ENCODE results near the gene CEBPE.

CEBPE gene

DNA sequence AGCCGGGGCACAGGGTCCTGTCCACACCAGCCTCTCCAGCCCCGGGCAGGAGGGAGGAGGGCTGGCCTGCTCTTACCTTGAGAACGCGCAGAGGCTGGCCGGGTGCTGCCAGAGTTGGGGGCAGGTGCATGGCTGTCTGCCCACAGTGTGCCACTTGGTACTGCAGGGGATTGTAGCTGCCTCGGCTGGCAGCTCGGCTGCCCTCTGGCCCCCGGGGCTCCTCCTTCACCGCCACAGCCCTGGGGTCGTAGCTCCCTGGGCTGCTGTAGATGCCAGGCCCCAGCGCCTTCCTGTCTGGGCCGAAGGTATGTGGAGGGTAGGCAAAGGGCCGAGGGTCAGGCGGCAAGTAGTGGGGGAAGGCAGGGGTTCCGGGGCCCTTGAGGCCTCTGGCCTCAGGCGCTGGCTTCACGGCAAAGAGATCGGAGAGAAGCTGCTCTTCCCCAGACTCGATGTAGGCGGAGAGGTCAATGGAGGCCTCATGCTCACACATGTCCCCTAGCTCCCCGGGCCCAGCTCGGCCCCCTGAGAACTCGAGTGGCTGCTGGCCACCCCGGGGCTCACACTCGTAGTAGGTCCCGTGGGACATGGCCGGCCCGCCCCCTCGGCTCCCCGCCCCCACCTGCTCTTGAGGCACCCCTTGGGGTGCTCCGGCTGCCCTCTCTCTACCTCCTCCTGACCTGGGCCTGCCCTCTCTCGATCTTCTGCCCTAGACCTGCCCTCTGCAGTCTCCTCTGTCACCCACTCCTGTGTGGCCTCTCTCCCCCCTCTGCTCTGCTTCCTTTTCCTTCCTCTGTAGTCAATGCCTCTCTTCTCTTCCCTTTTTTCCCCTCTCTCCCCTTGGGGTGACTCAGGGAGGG lies at the start of gene CEBPE:
Gene CEBPE (minus strand): TSS at position 750 of the 857 bp plus-strand sequence. CDS start 164 bp downstream, at position 586.
- DNase-seq = no peak

DNA sequence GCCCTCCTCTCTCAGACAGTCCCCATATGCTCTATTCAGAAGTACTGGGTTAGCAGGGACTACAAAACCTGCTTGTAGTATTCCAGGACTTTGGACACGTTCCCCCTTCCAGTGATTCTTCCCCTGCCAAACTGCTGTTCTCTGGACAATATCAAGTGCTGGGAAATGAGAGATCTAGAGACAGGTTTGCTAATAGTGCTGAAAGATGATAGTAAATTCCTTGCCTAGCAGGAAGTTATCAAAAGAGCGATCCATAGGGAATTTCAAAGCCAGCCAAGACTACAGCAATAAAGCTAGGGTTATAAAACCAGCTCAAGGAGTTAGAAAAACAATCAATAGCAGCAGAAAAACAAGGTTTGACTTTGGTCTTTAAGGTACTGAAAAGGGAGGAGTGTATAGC lies 49.2 kb upstream of the CEBPE start:
- no peak for DNase-seq

DNA sequence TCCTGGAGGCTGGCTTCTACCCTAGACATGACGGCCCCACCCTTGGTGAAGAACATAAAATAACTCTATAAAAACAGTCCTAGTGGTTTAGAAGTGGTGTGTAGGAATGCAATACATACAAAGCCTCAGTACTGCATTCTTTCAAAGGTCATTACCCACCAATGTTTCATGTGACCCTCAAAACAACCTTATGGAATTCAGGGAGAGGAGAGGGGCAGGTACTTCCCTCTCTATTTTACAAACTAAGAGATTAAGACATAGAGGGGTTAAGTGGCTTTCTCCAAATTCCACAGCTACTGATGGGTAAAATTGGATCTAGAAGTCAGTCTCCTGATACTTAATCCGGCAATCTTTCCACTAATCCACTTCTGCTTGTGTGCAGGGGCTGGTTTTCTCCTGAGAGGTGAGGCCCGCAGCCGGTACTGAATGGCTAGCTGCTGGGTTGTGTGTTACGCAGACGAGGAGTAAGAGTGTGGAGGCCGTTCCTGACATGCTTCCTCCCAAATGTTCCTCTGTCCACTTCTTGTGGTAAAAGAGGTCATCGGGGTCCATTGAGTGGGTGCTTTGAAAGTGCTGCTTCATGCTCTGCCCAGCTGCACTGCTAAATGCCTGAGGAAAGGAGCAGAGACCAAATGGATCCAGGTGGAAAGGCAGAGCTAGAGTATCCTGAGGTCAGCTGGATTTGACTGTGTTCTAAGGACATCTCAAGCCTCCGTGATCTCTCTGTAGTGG lies 48.2 kb upstream of the CEBPE start:
- no peak for DNase-seq

DNA sequence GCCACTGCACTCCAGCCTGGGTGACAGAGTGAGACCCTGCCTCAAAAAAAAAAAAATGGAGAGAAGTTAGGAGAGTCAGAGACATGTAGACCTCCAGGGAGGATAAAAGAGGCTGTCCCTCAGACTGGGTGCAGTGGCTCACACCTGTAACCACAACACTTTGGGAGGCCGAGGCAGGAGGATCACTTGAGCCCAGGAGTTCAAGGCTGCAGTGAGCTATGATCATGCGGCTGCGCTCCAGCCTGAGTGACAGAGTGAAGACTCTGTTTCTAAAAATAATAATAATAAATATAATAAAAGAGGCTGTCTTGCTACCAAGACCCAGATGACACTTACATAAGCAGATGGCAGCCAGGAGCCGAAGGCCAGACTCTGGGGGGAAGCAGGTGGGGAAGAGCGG lies 45.9 kb upstream of the CEBPE start:
- DNase-seq = no peak

DNA sequence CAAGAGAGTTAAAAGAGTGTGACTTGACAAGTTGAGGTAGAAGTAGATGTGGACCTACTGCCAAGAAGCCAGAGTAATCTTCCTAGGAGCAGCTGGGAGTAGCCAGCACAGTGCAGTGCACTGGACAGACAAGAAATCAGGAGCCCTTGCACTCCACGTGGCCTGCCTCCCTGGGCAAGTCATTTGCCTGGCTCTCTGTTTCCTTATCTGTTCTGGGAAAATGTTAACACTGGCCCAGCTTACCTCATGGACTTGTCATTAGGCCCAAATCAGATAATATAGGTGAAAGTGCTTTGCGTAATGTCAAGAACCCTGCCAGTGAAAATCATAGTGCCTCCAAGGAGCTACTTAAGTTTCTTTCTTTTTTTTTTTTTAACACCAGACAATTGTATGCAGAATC lies 45.2 kb upstream of the CEBPE start:
- no peak for DNase-seq

DNA sequence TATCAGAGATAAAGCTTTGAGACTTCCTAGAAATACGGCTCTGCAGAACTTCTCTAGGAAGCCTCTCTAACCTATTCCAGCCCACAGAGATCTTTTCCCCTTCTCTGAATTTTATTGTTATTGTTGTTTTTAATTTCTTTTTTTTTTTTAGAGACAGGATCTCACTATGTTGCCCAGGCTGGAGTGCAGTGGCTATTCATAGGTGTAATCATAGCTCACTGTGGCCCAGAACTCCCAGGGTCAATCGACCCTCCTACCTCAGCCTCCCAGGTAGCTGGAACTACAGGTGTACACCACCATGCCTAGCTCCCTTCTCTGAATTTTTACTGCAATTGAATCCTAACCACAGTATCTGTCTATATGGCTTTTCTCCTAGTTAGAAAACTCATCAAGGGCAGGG lies 44.8 kb upstream of the CEBPE start:
- no peak for DNase-seq

DNA sequence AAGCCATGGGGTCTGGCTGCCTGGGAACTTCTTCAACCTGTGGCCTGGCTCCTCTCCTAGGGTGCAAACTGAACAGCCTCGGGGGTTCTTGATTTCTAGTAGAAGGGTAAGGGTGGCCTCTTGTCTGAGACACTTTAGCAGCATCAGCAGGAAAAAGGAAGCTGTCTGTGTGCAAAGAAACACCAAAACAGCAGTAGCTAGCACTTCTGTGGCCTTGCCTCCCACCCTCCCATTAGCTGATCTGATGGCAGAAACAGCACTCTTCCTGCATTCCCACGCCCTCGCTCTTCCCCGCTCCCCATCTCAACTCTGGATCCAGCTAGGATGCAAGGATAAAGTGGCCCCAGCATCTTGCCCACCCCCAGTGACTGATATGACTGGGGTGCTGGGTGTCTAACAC lies 43.7 kb upstream of the CEBPE start:
- DNase-seq = no peak

DNA sequence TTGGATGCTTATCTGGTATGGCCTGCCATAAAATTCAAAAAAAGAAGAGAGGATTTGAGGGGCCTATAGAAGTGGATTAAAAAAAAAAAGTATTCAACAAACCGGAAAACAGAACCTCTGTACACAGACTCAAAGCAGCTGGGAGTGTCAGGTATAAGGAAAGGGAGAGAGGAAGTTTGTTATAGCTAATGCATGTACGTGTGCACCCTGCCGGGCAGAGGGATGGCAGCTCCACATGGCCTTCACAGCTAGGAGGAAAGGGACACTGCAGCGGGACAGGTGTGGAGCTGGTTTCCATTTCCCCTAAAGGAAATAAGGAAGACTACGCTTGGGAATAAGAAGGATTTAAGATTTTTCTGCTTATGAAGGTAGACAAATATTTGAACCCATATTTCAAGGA lies 43.0 kb upstream of the CEBPE start:
- DNase-seq = no peak

DNA sequence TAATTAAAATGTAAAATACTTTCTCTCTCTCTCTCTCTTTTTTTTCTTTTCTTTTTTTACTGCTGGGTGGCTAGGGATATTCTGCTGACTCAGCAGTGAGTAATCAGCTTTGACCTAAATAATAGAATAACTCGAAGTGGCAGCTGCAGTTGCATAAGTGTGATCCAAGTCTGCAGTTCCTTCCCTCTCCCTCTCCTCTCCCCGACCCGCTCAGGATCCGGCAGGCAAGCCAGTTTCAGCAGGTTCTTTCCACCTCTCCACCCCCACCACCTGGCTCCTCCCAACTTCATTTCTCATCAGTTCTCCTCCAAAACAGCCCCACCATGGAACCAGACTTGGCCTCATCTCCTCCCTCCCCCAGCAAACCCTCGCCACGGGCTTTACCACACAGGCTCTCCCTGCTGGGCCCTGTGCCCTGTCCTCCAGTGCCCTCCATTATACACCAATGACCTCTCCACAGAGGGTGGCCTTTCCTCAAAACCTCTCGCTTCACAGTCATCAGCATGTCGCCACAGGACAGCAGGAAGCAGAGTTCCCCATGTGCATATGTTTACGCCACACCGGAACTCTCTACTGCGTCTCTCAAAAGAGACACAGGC lies 42.0 kb upstream of the CEBPE start:
- no peak for DNase-seq

DNA sequence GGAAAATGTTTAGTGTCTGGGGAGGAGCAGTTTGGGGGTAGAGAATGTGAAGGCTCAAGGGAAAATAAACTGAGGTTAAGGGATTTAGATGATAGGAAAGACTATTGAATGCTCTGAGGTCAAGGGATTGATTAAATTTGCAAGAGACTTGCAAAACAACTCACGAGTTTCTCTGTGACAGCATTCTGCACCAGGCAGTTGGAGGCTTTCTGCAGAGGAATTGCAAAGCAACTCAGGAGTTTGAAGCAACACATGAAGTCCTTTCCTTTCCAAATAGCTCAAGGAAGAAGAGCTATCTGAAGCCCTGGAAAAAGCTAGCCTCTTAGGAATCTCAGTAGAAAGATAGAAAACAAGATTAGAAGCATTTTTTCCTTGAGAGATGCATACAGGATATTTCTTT lies 40.5 kb upstream of the CEBPE start:
- no peak for DNase-seq

DNA sequence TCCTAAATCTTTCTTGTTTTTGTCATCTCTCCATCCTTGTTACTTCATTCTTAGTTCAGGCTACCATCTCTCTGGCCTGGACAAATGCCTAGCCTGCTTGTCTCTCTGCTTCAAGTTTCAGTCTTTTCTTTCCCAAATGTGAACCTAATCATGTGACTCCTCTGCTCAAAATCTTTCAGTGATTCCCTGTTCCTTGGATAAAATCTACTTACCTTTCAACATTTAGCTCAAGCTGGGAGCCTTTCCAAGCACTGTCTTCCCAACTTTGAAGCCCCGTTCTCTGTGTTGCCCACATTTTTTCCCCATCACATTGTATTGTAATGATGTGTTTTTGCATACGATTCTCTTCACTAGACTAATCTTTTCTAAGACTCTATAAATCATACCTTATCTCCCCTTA lies 39.7 kb upstream of the CEBPE start:
- no peak for DNase-seq

DNA sequence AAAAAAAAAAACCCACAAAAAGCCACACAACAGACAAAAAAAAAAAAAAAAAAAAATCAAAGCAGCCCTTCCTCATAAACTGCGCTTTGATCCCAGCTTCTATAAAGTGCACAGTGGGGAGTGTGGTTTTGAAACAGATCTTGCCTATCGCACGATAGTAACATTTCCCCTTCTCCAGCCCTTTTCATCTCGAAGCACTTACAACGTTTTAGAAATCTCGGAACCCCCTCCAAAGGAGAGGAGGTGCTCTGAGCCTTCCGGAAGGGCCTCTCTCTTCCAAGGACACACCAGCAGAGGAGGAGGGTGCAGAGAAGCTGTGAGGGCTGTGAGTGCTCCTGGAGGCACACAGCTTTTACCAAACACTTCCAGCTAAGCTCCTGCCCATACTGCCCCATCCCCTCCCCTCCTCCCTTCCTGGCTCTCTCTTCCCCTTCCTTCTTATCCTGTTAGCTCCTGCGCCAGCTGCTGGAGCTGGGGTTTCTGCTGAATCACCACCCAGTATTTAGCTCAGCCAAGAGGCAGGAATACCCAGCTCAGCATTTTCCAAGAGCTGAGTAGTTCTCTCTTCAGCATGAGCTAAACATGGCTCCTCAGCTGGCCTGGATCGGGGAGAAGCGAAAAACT lies 36.0 kb upstream of the CEBPE start:
- no peak for DNase-seq

DNA sequence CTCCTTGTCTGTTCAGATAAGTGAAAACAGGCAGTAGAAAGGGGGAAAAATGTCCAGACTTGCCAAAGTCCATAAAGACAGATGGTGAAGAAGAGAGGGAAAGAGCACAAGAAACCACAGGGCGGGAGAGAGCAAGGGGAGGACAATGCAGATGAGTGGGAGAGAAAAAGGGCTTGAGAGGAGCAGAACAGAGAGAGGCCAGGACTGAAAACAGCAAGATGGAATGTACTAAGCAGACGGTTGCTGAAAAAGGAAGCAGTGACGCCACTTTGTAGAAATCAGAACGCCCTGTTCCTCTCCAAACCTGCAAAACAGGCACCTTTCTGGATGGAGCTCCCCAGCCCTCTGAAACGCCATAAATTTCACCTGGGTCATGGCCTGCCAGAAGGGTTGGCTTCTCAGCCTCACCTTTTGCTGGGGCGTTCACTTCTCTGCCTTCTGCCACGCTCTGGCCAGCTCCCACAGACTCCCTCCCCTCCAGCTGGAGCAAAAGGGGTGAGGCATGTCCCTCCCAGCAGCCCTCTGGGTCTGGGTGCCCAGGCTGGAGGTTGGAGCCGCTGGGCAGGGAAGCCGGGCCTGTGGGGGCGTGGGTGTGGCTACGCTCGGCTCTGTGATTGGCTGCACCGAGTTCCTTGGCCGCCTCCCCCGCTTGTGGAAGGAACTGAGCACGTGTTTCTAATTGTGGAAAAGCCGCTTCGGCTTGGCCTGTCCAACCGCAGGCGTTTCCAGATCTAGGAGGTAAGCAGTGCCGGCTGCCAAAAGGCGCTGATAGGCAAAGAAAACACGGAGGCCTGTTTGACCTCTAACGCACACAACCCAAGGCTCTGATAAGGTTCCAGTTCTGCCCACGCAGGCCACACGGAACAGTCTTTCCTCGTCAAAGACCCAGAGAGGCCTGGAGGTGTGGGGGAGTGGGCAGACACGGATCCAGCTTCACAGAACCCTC lies 35.1 kb upstream of the CEBPE start:
- DNase-seq = no peak

DNA sequence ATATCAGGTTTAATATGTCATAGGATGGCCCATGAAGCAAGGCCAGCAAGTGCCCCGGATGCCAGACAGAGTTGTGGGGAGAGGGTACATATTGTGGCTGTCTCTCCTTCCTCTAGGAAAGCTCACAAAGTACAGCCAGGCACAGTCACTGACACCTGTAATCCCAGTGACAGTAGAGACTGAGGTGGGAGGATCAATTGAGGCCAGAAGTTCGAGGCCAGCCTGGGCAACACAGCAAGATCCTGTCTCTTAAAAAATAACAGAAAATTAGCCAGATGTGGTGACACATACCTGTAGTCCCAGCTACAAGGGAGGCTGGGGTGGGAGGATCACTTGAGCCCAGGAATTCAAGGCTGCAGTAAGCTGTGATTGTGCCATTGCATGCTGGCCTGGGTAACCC lies 32.3 kb upstream of the CEBPE start:
- DNase-seq = no peak

DNA sequence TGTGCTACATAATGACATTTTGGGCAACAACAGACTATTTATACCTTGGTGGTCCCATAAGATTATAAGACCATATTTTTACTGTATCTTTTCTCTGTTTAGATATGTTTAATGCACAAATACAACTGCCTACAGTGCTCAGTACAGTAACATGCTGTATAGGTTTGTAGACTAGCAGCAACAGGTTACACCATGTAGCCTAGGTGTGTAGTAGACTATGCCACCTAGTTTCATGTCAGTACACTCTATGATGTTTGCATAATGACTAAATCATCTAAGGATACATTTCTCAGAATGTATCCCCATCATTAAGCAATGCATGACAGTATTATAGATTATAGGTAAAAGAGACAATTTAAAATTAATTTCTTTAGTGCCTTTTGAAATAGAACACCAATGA lies 30.7 kb upstream of the CEBPE start:
- DNase-seq = no peak

DNA sequence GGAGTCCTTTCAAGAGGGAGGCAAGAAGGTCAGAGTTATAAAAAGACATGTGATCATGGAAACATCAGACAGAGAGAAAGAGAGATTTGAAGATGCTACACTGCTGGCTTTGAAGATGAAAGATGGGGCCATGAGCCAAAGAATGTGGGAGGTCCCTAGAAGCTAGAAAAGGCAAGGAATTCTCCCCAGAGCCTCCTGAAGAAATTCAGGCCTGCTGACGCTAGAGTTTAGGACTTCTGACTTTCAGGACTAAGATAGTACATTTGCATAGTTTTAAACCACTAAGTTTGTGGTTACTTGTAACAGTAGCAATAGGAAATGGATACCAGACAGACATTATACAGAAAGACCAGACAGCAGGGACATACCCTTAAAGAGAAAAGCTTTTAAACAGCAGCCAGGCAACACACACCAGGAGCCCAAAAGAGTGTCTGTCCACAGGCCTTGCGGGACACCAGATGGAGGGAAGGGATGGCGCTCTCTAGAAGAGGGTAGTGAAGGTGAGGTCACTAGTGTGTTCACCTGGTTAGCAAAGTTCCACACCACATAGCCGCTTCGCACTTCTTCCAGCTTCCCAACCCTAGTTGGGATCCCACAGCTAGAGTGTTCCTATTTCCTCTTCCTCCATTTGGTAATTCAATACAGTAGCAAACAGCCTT lies 29.7 kb upstream of the CEBPE start:
- DNase-seq = no peak

DNA sequence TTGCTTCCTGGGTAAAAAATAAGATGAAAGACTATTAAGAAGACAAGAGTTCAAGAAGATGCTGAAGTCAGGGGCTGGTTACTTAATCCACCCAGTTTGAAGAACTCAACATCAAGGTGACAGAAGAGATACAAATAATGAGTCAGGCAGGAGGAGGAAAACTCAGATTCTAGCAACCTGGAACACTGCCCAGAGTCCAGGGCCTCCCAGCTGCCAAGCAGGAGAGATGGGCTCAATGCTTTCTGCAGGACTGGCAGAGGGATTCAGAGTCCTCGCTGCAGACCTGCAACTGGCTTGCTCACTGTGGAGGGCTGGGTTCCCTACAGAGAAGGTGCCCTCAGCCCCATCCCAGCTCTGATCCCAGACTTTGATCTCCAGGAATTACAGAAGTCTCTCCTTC lies 28.6 kb upstream of the CEBPE start:
- DNase-seq = no peak

DNA sequence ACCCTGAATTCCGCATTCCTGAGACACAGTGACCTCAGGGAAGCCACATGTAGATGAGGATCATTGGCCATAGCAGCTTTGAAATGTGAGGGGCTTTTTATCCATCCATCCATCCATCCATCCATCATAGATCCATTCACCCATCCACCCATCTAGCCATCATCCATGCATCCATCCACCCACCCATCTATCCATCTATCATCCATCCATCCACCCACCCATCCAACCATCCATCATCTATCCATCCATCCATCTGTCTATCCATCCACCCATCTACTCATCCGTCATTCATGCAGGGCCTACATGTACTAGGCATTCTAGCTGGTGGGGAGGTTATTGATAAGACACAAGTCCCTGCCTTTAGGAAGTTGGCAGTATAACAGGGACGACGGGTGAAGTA lies 27.9 kb upstream of the CEBPE start:
- DNase-seq = no peak

DNA sequence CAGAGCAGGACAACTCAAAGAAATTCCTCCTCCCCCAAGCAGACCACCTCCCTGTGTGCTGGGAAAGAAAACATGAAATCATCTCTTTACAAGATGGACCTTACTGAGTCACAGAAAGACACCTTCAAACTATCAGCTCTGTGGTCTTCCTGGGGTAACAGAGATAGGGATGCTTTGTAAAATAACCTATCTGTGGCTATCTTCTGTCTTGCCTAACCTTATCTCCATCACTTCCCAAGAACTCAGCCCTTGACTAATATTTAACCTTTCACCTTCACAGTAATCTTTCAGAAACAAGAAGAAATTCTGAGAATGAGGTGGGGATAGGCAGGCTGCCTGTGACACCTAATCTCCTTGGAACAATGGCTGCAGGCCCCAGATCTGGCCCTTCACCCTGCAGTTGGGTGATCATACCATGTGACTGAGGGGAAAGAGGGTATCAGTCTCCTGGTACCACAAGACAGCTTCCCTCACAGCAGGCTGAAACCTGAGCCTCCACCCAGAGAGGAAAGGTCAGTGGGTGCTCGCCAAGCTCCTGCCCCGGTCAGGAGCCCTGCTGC lies 27.4 kb upstream of the CEBPE start:
- no peak for DNase-seq

DNA sequence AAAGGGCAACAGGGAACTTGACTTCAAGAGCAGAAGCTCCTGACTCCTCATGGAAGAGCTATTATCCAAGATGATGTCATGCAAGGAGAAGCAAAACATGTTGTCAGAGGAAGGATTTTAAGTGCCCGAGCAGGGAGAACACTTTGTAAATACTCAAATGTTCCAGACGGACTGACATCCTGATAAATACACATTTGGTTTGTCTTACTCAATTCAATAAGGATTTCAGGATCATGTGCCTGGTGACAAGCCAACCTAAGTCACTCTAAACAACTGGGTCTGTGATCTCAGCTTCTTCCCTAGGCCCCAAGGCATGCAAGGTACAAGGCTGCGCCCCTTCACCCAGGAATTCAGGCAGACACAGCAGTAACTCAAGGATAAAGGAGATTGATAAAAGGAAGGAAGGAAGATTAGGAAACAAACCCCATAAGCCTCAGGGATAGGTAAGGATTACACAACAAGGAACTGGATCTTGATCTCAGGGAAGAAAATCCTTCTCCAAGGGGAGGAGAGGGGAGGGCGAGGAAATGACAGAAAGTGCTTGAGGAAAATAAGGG lies 26.8 kb upstream of the CEBPE start:
- DNase-seq = no peak

DNA sequence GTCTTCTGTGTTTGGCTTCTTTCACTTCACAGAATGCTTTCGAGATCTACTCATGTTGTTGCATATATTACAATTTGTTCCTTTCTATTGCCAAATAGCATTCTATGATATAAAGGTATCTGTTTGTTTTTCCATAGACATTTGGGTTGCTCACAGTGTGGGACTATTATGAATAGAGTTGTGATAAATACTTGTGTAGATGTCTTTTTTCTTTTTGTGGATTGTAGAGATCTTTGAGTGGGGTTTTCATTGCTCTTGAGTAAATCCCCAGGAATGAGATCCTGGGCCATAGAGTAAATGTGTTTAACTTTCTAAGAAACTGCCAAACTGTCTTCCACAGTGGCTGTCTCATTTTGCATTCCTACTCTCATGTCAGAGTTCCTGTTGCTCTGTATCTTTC lies 24.9 kb upstream of the CEBPE start:
- no peak for DNase-seq
